ENCODE results near the gene NFIL3.
"Not testable (repeated sequence)": the region's sequence is repeated elsewhere in the genome, so short reads cannot be mapped to it uniquely, and the experiment has no call there.

The NFIL3 gene

GRCh38 chr9:91393826-91394225 lies 29.8 kb downstream of the NFIL3 start:
- Histone ChIP-seq H3K4me3 (ENCODE audit: extremely low read depth, insufficient read depth, low read length, poor library complexity, severe bottlenecking) (no peak overlapping the region), H3K9me3 (ENCODE audit: control insufficient read depth, low read length) (no peaks in the 10 kb centered on the region), H3K27ac (ENCODE audit: low read depth, low read length, severe bottlenecking) (no peak overlapping the region), H3K4me1 (ENCODE audit: control insufficient read depth, insufficient read depth, low read length, poor library complexity, severe bottlenecking) (peaks cover 4% of the 10 kb centered on the region), H3K36me3 (ENCODE audit: control insufficient read depth, insufficient read depth, low read length) (no peaks in the 10 kb centered on the region)
- 94 to 96% methylated on average over 2 of the region's 5 CpGs for WGBS, 2 experiments (ENCODE audit: insufficient coverage in 2 of 2)

- no CpG with 5 or more reads among the region's 1 CpG for WGBS, 2 experiments (ENCODE audit: insufficient coverage in 2 of 2)
- peaks cover 4% of the 10 kb centered on the region for H3K4me1 ChIP-seq (ENCODE audit: control insufficient read depth, insufficient read depth, low read length, poor library complexity, severe bottlenecking)
- no peaks in the 10 kb centered on the region for H3K36me3 ChIP-seq (ENCODE audit: control insufficient read depth, insufficient read depth, low read length)
- H3K4me3 ChIP-seq (ENCODE audit: extremely low read depth, insufficient read depth, low read length, poor library complexity, severe bottlenecking) = no peak overlapping the region
- no peaks in the 10 kb centered on the region for H3K9me3 ChIP-seq (ENCODE audit: control insufficient read depth, low read length)
- H3K27ac ChIP-seq (ENCODE audit: low read depth, low read length, severe bottlenecking) = no peak overlapping the region
Measured at GRCh38 chr9:91392435-91392834, 31.2 kb downstream of the NFIL3 start.

- H3K4me1 ChIP-seq (ENCODE audit: control insufficient read depth, insufficient read depth, low read length, poor library complexity, severe bottlenecking) = peaks cover 4% of the 10 kb centered on the region
- no peak overlapping the region for H3K4me3 ChIP-seq (ENCODE audit: extremely low read depth, insufficient read depth, low read length, poor library complexity, severe bottlenecking)
- H3K9me3 ChIP-seq (ENCODE audit: control insufficient read depth, low read length) = no peaks in the 10 kb centered on the region
- 78 to 100% methylated on average over 1 of the region's 2 CpGs for WGBS, 2 experiments (ENCODE audit: insufficient coverage in 2 of 2)
- H3K27ac ChIP-seq (ENCODE audit: low read depth, low read length, severe bottlenecking) = no peak overlapping the region
- no peaks in the 10 kb centered on the region for H3K36me3 ChIP-seq (ENCODE audit: control insufficient read depth, insufficient read depth, low read length)
Measured at GRCh38 chr9:91391818-91392217, 31.8 kb downstream of the NFIL3 start.

- no peaks in the 10 kb centered on the region for H3K36me3 ChIP-seq (ENCODE audit: control insufficient read depth, insufficient read depth, low read length)
- no peak overlapping the region for H3K4me3 ChIP-seq (ENCODE audit: extremely low read depth, insufficient read depth, low read length, poor library complexity, severe bottlenecking)
- peaks cover 4% of the 10 kb centered on the region for H3K4me1 ChIP-seq (ENCODE audit: control insufficient read depth, insufficient read depth, low read length, poor library complexity, severe bottlenecking)
- H3K27ac ChIP-seq (ENCODE audit: low read depth, low read length, severe bottlenecking) = no peak overlapping the region
- H3K9me3 ChIP-seq (ENCODE audit: control insufficient read depth, low read length) = no peaks in the 10 kb centered on the region
- 95% methylated on average over 4 of the region's 5 CpGs; no CpG with 5 or more reads in 1 of the 2 experiments for WGBS, 2 experiments (ENCODE audit: insufficient coverage in 2 of 2)
Measured at GRCh38 chr9:91391412-91391811, 32.2 kb downstream of the NFIL3 start.

- not testable (repeated sequence) for H3K4me1 ChIP-seq (ENCODE audit: control insufficient read depth, insufficient read depth, low read length, poor library complexity, severe bottlenecking); H3K27ac ChIP-seq (ENCODE audit: low read depth, low read length, severe bottlenecking); H3K9me3 ChIP-seq (ENCODE audit: control insufficient read depth, low read length); H3K36me3 ChIP-seq (ENCODE audit: control insufficient read depth, insufficient read depth, low read length); H3K4me3 ChIP-seq (ENCODE audit: extremely low read depth, insufficient read depth, low read length, poor library complexity, severe bottlenecking)
- 69 to 95% methylated on average over 3 to 4 of the region's 4 CpGs for WGBS, 2 experiments (ENCODE audit: insufficient coverage in 2 of 2)
Measured at GRCh38 chr9:91389686-91390085, 33.9 kb downstream of the NFIL3 start.

GRCh38 chr9:91386765-91387164 lies 36.9 kb downstream of the NFIL3 start:
- H3K4me1 ChIP-seq (ENCODE audit: control insufficient read depth, insufficient read depth, low read length, poor library complexity, severe bottlenecking) = no peaks in the 10 kb centered on the region
- H3K9me3 ChIP-seq (ENCODE audit: control insufficient read depth, low read length) = no peaks in the 10 kb centered on the region
- H3K27ac ChIP-seq (ENCODE audit: low read depth, low read length, severe bottlenecking) = no peak overlapping the region
- H3K36me3 ChIP-seq (ENCODE audit: control insufficient read depth, insufficient read depth, low read length) = no peaks in the 10 kb centered on the region
- no peak overlapping the region for H3K4me3 ChIP-seq (ENCODE audit: extremely low read depth, insufficient read depth, low read length, poor library complexity, severe bottlenecking)

GRCh38 chr9:91384954-91385353 lies 38.7 kb downstream of the NFIL3 start:
- no CpG with 5 or more reads among the region's 1 CpG for WGBS, 2 experiments (ENCODE audit: insufficient coverage in 2 of 2)
- no peak overlapping the region for H3K27ac ChIP-seq (ENCODE audit: low read depth, low read length, severe bottlenecking)
- no peak overlapping the region for H3K4me3 ChIP-seq (ENCODE audit: extremely low read depth, insufficient read depth, low read length, poor library complexity, severe bottlenecking)
- H3K9me3 ChIP-seq (ENCODE audit: control insufficient read depth, low read length) = no peaks in the 10 kb centered on the region
- no peaks in the 10 kb centered on the region for H3K4me1 ChIP-seq (ENCODE audit: control insufficient read depth, insufficient read depth, low read length, poor library complexity, severe bottlenecking)
- H3K36me3 ChIP-seq (ENCODE audit: control insufficient read depth, insufficient read depth, low read length) = no peaks in the 10 kb centered on the region

- no peak overlapping the region for H3K27ac ChIP-seq (ENCODE audit: low read depth, low read length, severe bottlenecking)
- H3K4me1 ChIP-seq (ENCODE audit: control insufficient read depth, insufficient read depth, low read length, poor library complexity, severe bottlenecking) = no peaks in the 10 kb centered on the region
- H3K9me3 ChIP-seq (ENCODE audit: control insufficient read depth, low read length) = no peaks in the 10 kb centered on the region
- H3K36me3 ChIP-seq (ENCODE audit: control insufficient read depth, insufficient read depth, low read length) = no peaks in the 10 kb centered on the region
- H3K4me3 ChIP-seq (ENCODE audit: extremely low read depth, insufficient read depth, low read length, poor library complexity, severe bottlenecking) = no peak overlapping the region
Measured at GRCh38 chr9:91383577-91383976, 40.1 kb downstream of the NFIL3 start.

- Histone ChIP-seq H3K4me3 (ENCODE audit: extremely low read depth, insufficient read depth, low read length, poor library complexity, severe bottlenecking) (no peak overlapping the region), H3K9me3 (ENCODE audit: control insufficient read depth, low read length) (no peaks in the 10 kb centered on the region)
- WGBS, 2 experiments (ENCODE audit: insufficient coverage in 2 of 2) = no CpG with 5 or more reads among the region's 4 CpGs
Measured at GRCh38 chr9:91382298-91382697, 41.3 kb downstream of the NFIL3 start.

GRCh38 chr9:91379426-91379825 lies 44.2 kb downstream of the NFIL3 start:
- no peaks in the 10 kb centered on the region for H3K9me3 ChIP-seq (ENCODE audit: control insufficient read depth, low read length)
- 77 to 81% methylated on average over 2 of the region's 3 CpGs for WGBS, 2 experiments (ENCODE audit: insufficient coverage in 2 of 2)
- no peaks in the 10 kb centered on the region for H3K36me3 ChIP-seq (ENCODE audit: control insufficient read depth, insufficient read depth, low read length)
- H3K4me1 ChIP-seq (ENCODE audit: control insufficient read depth, insufficient read depth, low read length, poor library complexity, severe bottlenecking) = no peaks in the 10 kb centered on the region
- H3K4me3 ChIP-seq (ENCODE audit: extremely low read depth, insufficient read depth, low read length, poor library complexity, severe bottlenecking) = no peak overlapping the region
- H3K27ac ChIP-seq (ENCODE audit: low read depth, low read length, severe bottlenecking) = no peak overlapping the region

More at GRCh38 chr9:91382298-91382697, 41.3 kb downstream of the NFIL3 start:
- Histone ChIP-seq H3K36me3 (ENCODE audit: control insufficient read depth, insufficient read depth, low read length) (no peaks in the 10 kb centered on the region), H3K27ac (ENCODE audit: low read depth, low read length, severe bottlenecking) (no peak overlapping the region), H3K4me1 (ENCODE audit: control insufficient read depth, insufficient read depth, low read length, poor library complexity, severe bottlenecking) (no peaks in the 10 kb centered on the region)

GRCh38 chr9:91378695-91379127 lies 44.9 kb downstream of the NFIL3 start:
- Histone ChIP-seq H3K9me3 (ENCODE audit: control insufficient read depth, low read length) (no peaks in the 10 kb centered on the region), H3K4me3 (ENCODE audit: extremely low read depth, insufficient read depth, low read length, poor library complexity, severe bottlenecking) (no peak overlapping the region), H3K4me1 (ENCODE audit: control insufficient read depth, insufficient read depth, low read length, poor library complexity, severe bottlenecking) (no peaks in the 10 kb centered on the region), H3K36me3 (ENCODE audit: control insufficient read depth, insufficient read depth, low read length) (no peaks in the 10 kb centered on the region), H3K27ac (ENCODE audit: low read depth, low read length, severe bottlenecking) (no peak overlapping the region)
- WGBS, 2 experiments (ENCODE audit: insufficient coverage in 2 of 2) = 91 to 100% methylated on average over 1 of the region's 2 CpGs

- WGBS, 2 experiments (ENCODE audit: insufficient coverage in 2 of 2) = no CpG with 5 or more reads among the region's 3 CpGs
- not testable (repeated sequence) for H3K4me1 ChIP-seq (ENCODE audit: control insufficient read depth, insufficient read depth, low read length, poor library complexity, severe bottlenecking); H3K4me3 ChIP-seq (ENCODE audit: extremely low read depth, insufficient read depth, low read length, poor library complexity, severe bottlenecking); H3K36me3 ChIP-seq (ENCODE audit: control insufficient read depth, insufficient read depth, low read length); H3K9me3 ChIP-seq (ENCODE audit: control insufficient read depth, low read length); H3K27ac ChIP-seq (ENCODE audit: low read depth, low read length, severe bottlenecking)
Measured at GRCh38 chr9:91378054-91378453, 45.6 kb downstream of the NFIL3 start.

Data from mesodermal cell (in vitro differentiated cells).